GM12874 (cell line): ENCODE measurements around the gene PRR23E.

Source experiments
- CTCF ChIP-seq: IDR thresholded peaks from 2 replicates; pipeline ENCODE4 v1.5.1; 2011; ENCODE audit warnings: low read depth, mild to moderate bottlenecking, control low read depth, low read length, moderate library complexity; ENCODE audit not compliant: insufficient read depth

Gene PRR23E

GRCh38 chr3:127180859-127181258 is 12.1 kb upstream of the PRR23E start:
- no peak for TF ChIP-seq CTCF

- no peak for TF ChIP-seq CTCF
Measured at GRCh38 chr3:127182431-127182830, 10.5 kb upstream of the PRR23E start.

- no peak for TF ChIP-seq CTCF
Measured at GRCh38 chr3:127182848-127183714, 9.8 kb upstream of the PRR23E start.

GRCh38 chr3:127183931-127184869 is 8.7 kb upstream of the PRR23E start:
- TF ChIP-seq CTCF = no peak

GRCh38 chr3:127184870-127185216 is 8.1 kb upstream of the PRR23E start:
- no peak for TF ChIP-seq CTCF

GRCh38 chr3:127185268-127185667 is 7.7 kb upstream of the PRR23E start:
- TF ChIP-seq CTCF = no peak

- TF ChIP-seq CTCF = no peak
Measured at GRCh38 chr3:127185962-127186674, 6.8 kb upstream of the PRR23E start.
